ENCODE results near the gene PHACTR1.

DNA sequence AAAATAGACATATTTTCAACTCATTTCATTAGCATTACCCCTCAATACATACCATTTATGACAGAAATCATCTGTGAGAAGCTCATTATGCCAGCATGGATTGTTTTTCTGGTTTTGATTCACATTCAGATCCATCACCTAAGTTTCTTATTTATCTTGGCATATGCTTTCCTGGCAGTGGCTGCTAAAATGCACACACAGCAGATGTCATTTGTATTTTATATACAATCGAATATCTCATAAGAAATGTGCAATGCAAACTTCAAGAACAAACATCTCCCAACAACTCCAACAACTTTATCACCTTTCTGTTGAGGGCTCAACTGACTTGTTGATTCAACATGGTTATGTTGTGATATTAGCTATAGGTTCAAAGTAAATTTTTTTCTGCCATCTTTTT, 208.3 kb downstream of the PHACTR1 start:
- TF ChIP-seq, protein P1, sequence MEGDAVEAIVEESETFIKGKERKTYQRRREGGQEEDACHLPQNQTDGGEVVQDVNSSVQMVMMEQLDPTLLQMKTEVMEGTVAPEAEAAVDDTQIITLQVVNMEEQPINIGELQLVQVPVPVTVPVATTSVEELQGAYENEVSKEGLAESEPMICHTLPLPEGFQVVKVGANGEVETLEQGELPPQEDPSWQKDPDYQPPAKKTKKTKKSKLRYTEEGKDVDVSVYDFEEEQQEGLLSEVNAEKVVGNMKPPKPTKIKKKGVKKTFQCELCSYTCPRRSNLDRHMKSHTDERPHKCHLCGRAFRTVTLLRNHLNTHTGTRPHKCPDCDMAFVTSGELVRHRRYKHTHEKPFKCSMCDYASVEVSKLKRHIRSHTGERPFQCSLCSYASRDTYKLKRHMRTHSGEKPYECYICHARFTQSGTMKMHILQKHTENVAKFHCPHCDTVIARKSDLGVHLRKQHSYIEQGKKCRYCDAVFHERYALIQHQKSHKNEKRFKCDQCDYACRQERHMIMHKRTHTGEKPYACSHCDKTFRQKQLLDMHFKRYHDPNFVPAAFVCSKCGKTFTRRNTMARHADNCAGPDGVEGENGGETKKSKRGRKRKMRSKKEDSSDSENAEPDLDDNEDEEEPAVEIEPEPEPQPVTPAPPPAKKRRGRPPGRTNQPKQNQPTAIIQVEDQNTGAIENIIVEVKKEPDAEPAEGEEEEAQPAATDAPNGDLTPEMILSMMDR (IDR thresholded peaks at IDR 0.05) = no peak
- no peak for TF ChIP-seq POLR2A (IDR thresholded peaks at IDR 0.05)
